ENCODE results near the gene MDC1.

- TF ChIP-seq EZH2 (IDR thresholded peaks at IDR 0.05; ENCODE audit: insufficient read depth, poor library complexity, severe bottlenecking) = no peak
- no peak for TF ChIP-seq EZH2phosphoT487 (IDR thresholded peaks at IDR 0.05; ENCODE audit: insufficient read depth, low read depth)
These were observed 37.5 kb upstream of the MDC1 start for GRCh38 chr6:30754631-30755030.
